Regular cardiac myocyte (primary cell): ENCODE data around the gene TMOD3. TPM values are rescaled to one million over a fixed set of nuclear protein-coding genes. Genes with fewer than 3 reads are reported as not detected.

ENCODE experiments used
- total RNA-seq: library from RNA; depleted of rRNA; stranded (reverse); fragments of >200 nt; gene quantifications from 2 replicates; pipeline ENCODE4 v1.2.3, GENCODE V29; 2014

TMOD3 gene
- 42.6 and 46.4 TPM in 2 replicates for total RNA-seq

GRCh38 chr15:51829376-51830275, at the start of gene TMOD3:
Gene TMOD3 (plus strand): TSS chr15:51829653. CDS start chr15:51862885, 33,232 bp downstream.

Other genes with a start within 250 kb of the TMOD3 start
- 11.7 and 28.5 TPM in 2 replicates for gene DMXL2, start 206.9 kb upstream of the TMOD3 start, total RNA-seq
- gene SCG3, start 148.2 kb upstream of the TMOD3 start, total RNA-seq, result not detected in 2 replicates
- gene LYSMD2, start 92.0 kb upstream of the TMOD3 start, total RNA-seq, result 5.6 and 6.2 TPM in 2 replicates
- 4.4 and 7.9 TPM in 2 replicates for gene TMOD2, start 78.1 kb upstream of the TMOD3 start, total RNA-seq
- 28.2 and 40.3 TPM in 2 replicates for gene LEO1, start 142.1 kb downstream of the TMOD3 start, total RNA-seq
- 62.9 and 78.4 TPM in 2 replicates for gene MAPK6, start 189.6 kb downstream of the TMOD3 start, total RNA-seq